GM18517 (cell line): ENCODE data around the gene UBE3C.
"Not testable (repeated sequence)": the region's sequence is repeated elsewhere in the genome, so short reads cannot be mapped to it uniquely, and the experiment has no call there.

ENCODE experiments used
- ATAC-seq: cut with Tn5 transposase; IDR thresholded peaks from one replicate; pipeline ENCODE4 v1.9.1; 2021; ENCODE audit warnings: mild to moderate bottlenecking, moderate library complexity; ENCODE audit not compliant: unreplicated experiment

The UBE3C gene

DNA sequence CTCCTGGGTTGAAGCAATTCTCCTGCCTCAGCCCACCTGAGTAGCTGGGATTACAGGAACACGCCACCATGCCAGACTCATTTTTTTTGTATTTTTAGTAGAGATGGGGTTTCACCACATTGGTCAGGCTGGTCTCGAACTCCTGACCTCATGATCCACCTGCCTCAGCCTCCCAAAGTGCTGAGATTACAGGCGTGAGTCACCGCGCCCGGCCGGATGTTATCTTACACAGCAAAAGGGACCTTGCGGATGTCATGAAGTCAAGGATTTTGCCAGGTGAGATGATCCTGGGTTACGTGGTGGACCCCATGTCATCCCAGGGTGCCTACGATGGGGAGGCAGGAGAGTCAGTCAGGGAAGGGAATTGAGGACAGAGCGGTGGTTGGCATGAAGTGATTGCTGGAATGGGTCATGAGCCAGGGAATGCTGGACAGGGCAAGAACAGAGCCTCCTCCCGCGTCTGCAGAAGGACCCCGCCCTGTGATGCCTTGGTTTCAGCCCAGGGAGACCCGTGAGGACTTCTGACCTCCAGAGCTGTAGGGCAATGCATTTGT is 8.7 kb upstream of the UBE3C start:
- ATAC-seq, result no peak

DNA sequence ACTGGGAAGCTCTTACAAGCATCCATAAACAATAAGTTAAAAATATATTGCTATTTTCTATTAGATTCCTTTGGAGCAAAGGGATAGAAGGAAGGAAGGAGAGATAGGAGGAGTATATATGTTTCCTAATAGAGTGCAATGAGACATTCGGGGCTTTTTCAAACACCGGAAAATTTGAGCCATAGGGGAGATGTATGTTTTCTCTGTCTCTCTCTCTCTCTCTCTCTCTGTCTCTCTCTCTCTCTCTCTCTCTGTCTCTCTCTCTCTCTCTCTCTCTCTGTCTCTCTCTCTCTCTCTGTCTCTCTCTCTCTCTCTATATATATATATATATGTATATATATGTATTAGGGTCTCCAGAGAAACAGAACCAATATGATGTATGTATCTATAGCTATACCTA is 7.9 kb upstream of the UBE3C start:
- ATAC-seq, result not testable (repeated sequence)

GRCh38 chr7:157132796-157133195 is 5.9 kb upstream of the UBE3C start:
- no peak for ATAC-seq

DNA sequence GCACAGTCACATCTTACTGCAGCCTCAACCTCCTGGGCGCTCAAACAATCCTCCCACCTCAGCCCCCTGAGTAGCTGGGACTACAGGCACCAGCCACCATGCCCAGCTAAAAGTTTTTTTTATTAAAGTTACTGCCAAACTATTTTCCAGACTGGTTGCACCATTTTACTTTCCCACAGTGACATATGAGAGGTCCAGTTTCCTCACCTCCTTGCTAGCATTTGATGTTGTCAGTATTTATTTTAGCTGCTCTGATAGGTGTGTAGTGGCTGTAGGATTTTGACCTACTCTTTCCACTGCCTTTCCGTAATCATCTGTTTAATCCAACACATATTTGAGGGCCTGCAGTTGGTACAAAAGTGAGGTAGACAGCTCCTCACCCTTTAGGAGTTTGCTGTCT is 5.4 kb upstream of the UBE3C start:
- no peak for ATAC-seq

DNA sequence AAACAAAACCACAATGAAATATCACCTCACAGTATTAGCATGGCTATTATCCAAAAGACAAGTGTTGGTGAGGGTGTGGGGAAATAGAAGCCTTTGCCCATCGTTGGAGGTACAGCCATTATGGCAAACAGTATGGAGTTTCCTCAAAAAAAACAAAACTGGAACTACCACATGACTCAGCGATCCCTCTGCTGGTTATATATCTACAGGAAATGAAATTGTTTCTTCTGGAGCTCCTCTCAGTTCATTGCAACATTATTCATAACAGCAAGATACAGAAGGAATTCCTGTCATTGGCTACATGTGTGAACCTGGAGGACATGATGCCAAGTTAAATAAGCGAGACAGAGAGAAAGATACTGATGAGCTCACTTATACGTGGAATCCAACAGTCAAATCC is 2.4 kb upstream of the UBE3C start:
- ATAC-seq, result no peak

DNA sequence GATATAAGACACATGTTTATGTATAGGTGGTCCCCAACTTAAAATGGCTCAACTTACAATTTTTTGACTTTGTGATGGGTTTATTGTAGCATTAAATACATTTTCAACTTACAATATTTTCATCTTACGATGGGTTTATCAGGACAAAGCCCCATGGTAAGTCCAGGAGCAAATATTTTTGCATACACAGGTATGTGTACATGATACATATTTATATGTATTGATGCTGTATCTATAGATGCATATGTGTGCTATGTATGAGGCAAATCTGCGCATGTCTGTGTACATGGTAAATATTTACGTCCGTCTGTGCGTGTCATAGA is 664 bp upstream of the UBE3C start:
- ATAC-seq, result peak; percentile 47

DNA sequence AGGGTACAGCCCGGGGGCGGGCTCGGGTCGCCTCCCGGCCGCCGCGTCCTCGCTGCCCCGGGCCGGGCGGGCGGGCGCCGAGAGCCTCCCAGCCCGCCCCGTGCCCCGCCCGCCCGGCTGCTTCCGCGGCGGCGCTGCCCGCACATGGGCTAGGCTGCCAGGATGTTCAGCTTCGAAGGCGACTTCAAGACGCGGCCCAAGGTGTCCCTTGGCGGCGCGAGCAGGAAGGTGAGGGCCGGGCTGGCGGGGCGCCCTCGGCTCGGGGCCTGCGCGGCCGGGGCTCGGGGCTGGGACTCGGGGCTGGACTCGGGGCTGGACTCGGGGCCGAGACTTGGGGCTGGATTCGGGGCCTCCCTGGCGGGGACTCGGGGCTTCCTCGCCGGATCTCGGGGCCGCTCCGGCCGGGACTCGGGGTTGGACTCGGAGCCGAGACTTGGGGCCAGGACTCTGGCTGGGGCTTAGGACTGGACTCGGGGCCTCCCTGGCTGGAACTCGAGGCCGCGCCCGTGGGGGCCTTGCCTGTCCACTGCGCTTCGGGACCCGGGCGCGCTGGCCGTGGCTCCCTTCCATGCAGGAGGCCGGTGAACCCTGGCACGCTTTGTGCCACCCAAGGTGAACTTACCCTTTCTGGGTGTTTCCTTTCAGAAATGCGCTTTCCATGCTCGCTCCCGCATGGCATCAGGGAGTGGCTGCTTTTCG is 534 bp downstream of the UBE3C start:
- peak; percentile 65 for ATAC-seq

DNA sequence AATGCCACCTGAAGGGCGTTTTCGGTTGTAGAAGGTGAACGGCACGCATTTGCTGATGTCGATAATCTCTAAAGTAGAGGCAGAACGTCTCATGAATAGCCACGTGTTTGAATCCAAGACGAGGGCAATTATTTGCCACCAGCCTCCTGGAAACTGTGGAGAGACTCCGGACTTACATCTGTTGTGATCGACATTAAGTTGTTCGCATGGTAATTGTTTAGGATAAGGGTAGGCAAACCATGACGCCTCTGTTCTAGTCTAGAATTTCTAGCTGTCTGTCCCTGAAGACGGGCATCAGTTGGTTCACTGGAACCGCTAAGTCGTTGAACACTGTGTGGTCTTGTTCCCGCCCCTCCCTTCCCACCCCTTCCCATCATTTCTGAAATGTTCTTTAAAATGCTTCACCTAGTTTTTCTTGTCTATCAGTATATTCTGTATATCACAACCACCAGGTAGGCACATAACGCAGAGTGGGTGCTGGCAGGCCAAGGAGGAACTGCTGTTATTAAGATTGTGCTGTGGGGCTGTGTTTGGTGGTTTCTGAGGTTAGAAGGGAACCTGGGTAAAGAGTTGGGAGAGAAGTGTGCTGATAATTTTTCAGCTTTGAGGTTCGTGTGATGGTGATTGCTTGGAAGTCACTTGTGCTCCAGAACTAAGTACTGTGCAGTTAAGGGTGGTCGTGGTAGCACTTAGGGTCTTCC is 1.2 kb downstream of the UBE3C start:
- no peak for ATAC-seq

GRCh38 chr7:157140511-157140905 is 1.8 kb downstream of the UBE3C start:
- ATAC-seq, result no peak

GRCh38 chr7:157141525-157142060 is 2.9 kb downstream of the UBE3C start:
- no peak for ATAC-seq

DNA sequence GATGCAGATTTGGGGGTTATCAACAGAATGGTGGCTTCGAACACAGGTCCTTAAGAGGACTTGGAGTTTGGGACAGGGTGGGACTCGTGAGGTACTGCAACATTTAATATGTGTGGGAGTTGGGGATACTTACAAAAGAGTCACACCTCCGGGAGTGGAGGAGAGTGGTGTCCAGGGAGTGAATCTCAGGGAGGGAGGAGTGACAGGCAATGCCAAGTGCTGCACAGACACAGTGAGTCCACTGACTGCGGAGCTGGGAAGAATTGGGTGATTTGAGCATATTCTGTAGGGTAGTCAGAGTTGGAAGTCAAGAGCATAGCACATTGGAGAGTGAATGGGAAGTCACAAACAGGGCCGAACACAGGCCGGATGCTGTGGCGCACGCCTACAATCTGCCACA is 5.1 kb downstream of the UBE3C start:
- no peak for ATAC-seq

DNA sequence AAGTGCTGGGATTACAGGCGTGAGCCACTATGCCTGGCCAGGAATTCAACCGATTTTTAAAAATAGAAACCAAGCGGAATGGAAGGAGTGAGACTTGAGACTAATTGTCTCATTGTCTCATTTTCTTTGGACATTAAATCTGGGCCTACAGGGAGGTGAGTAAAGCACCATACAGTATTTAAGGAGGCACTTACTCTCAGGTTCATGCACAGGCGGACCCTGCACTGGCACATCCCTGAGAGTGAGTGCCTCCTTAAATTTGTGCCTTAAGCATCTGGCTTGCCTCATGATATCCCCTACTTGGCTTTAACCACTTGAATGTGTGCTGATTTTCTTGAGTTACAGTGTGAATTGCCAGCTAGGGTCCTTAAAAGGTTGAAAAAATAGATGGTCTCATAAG is 10.6 kb downstream of the UBE3C start:
- no peak for ATAC-seq

DNA sequence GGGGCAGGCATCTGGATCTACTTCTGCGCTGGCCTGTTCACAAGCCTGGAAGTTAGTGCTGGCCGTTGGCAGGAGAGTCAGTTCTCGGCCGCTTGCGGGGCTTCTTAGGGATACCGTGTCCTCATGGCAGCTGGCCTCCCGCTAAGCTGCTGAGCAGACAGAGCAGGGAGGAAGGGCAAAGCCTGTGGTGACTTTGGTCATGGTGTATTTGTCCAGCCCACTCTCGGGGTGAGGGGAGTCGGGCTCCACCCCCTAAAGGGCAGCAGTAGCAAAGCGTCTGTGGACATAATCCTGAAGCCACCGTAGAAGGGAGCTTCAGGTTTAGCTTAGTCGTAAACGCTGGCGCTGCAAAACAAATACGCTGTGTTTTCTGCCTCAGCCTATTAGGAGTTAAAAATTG is 12.2 kb downstream of the UBE3C start:
- ATAC-seq, result no peak

DNA sequence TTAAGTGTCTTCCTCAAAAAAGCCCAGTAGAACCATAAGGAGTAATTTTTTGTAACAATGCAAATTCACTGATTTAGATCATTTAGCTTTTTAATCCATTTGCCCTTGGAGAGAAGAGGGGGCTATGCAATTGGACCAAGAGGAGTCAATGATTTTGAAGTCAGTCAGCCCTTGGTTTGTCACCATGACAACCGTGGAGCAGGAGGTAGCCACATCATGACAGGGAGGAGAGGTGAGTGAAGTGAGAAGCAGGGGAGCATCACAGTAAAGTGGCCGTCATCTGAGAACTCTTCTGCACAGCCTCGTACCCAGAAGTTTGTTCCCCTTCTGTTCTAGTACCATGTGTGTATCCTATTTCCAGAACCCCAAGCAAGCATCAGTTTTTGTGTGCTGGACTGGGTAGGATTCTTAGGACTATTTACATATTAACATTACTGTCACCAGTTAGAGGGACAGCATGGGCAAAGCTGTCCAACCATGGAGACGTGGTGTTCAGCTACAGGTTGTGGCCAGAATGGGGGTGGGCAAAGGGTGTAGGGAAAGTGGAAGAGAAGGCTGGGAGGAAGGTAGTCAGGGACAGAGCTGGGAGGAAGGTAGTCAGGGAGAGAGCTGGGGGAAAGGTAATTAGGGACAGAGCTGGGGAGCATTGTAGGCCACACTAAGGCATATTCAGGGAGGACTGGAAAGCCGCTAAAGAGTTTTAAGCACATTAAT is 13.1 kb downstream of the UBE3C start:
- ATAC-seq, result no peak

DNA sequence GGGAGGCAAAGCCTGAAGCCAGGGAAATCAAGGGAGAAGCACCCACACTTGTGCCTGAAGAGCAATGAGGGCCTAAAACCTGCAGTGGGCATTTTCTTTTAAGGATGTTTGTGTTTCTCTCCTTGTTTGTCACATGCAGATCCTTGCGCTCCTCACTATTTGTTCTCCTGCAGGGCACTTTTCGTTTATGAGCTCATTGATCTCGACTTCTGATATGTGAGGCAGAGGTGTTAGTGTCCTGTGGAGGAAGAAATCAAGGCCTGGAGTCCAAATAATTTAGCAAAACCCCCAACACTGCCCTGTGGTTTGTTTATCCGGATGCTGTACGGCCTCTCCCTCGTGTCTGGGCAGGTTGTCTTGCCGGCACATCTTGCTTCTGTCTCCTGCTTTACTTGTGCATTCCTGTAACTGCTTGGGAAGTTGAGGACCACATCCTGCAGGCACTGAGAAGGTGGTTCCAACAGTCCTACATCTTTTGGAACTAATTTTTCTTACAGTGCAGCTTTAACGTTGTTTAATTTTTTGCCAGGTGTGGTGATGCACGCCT is 13.7 kb downstream of the UBE3C start:
- ATAC-seq, result no peak

- no peak for ATAC-seq
These were observed 14.5 kb downstream of the UBE3C start for GRCh38 chr7:157153260-157153659.

GRCh38 chr7:157155959-157156358 is 17.2 kb downstream of the UBE3C start:
- ATAC-seq, result no peak

- ATAC-seq, result no peak
These were observed 19.7 kb downstream of the UBE3C start for GRCh38 chr7:157158400-157158799.

GRCh38 chr7:157159537-157159936 is 20.8 kb downstream of the UBE3C start:
- not testable (repeated sequence) for ATAC-seq

GRCh38 chr7:157160433-157160832 is 21.7 kb downstream of the UBE3C start:
- ATAC-seq, result no peak

- ATAC-seq, result no peak
These were observed 27.3 kb downstream of the UBE3C start for GRCh38 chr7:157165987-157166386.
